Measurements from ENCODE around the gene NCEH1.

The NCEH1 gene

DNA sequence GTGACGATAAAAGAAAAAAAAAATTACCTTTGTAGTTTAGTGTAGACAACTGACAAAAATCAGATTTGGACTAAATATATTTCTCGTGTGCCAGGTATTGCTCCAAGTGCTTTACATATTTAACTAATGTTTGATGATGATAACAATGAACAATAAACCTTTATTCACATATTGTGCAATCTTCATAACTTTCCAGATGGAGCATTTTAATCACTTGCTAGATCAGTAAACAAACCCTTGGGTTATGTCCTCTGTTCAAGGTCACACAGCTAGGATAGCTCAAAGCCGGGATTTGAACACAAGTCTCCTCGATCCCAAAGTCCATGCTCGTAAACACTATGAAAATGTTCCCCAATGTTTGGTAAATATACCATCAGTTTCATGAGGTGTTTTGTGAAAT, 14.5 kb downstream of the NCEH1 start:
- ATAC-seq = no peak
- TF ChIP-seq, protein P1, sequence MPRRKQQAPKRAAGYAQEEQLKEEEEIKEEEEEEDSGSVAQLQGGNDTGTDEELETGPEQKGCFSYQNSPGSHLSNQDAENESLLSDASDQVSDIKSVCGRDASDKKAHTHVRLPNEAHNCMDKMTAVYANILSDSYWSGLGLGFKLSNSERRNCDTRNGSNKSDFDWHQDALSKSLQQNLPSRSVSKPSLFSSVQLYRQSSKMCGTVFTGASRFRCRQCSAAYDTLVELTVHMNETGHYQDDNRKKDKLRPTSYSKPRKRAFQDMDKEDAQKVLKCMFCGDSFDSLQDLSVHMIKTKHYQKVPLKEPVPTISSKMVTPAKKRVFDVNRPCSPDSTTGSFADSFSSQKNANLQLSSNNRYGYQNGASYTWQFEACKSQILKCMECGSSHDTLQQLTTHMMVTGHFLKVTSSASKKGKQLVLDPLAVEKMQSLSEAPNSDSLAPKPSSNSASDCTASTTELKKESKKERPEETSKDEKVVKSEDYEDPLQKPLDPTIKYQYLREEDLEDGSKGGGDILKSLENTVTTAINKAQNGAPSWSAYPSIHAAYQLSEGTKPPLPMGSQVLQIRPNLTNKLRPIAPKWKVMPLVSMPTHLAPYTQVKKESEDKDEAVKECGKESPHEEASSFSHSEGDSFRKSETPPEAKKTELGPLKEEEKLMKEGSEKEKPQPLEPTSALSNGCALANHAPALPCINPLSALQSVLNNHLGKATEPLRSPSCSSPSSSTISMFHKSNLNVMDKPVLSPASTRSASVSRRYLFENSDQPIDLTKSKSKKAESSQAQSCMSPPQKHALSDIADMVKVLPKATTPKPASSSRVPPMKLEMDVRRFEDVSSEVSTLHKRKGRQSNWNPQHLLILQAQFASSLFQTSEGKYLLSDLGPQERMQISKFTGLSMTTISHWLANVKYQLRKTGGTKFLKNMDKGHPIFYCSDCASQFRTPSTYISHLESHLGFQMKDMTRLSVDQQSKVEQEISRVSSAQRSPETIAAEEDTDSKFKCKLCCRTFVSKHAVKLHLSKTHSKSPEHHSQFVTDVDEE (CRISPR knock-in tag; IDR thresholded peaks at IDR 0.05) = no peak
- TF ChIP-seq CSRNP3 (CRISPR knock-in tag; IDR thresholded peaks at IDR 0.05) (no peak), ZFP30 (CRISPR knock-in tag; IDR thresholded peaks at IDR 0.05) (no peak), PPARA (CRISPR knock-in tag; IDR thresholded peaks at IDR 0.05; ENCODE audit: borderline replicate concordance) (no peak), ZC3H10 (CRISPR knock-in tag; IDR thresholded peaks at IDR 0.05) (no peak), RARB (CRISPR knock-in tag; IDR thresholded peaks at IDR 0.05) (no peak), ZFP3 (CRISPR knock-in tag; IDR thresholded peaks at IDR 0.05) (no peak), SNAI2 (CRISPR knock-in tag; IDR thresholded peaks at IDR 0.05) (no peak), TCF4 (CRISPR knock-in tag; IDR thresholded peaks at IDR 0.05; ENCODE audit: borderline replicate concordance) (no peak), ESRRG (CRISPR knock-in tag; IDR thresholded peaks at IDR 0.05) (no peak)

DNA sequence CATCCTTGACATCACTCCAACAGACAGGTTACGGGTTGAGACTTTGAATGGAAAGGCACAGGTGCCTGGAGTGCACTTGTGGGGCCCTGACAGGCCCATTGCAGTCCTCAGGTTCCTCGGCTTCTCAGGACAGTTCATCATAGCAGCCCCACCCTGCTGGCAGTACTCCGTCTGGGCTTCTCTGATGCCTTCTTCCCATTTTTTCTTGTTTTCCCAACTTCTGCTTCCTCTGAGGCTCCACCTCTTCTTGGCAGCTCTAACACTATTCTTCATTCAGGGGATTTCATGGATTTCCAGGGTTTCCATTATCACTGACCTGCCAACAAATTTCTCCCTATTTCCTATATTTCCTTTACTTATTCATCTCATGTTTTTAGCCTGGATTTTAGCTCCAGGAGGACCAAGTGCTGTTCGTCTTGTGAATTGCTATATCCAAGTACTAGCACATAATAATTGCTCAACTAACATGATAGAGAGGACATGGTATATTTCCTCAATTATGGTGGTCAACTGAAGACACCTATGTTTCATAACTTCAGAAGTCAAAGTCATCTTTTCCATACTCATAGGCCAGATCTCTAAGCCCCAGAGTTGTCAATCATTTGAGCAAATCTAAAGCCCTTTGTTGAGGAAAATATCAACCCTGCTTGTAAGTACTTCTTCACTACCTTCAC, 16.2 kb downstream of the NCEH1 start:
- no peak for TF ChIP-seq ZNF565 (CRISPR knock-in tag; conservative IDR thresholded peaks at IDR 0.05; ENCODE audit: low read depth)
- ATAC-seq = no peak

GRCh38 chr3:172692751-172693338, 18.0 kb downstream of the NCEH1 start:
- TF ChIP-seq CSDC2 (CRISPR knock-in tag; IDR thresholded peaks at IDR 0.05) = no peak
- no peak for TF ChIP-seq ZC3H10 (CRISPR knock-in tag; IDR thresholded peaks at IDR 0.05)
- TF ChIP-seq RARB (CRISPR knock-in tag; IDR thresholded peaks at IDR 0.05) = no peak
- no peak for TF ChIP-seq BACH2 (CRISPR knock-in tag; IDR thresholded peaks at IDR 0.05; ENCODE audit: borderline replicate concordance)
- no peak for TF ChIP-seq SNAI2 (CRISPR knock-in tag; IDR thresholded peaks at IDR 0.05)
- TF ChIP-seq ZNF70 (CRISPR knock-in tag; IDR thresholded peaks at IDR 0.05) = no peak
- TF ChIP-seq CSRNP3 (CRISPR knock-in tag; IDR thresholded peaks at IDR 0.05) = no peak
- no peak for TF ChIP-seq TOX (CRISPR knock-in tag; IDR thresholded peaks at IDR 0.05; ENCODE audit: borderline replicate concordance)
- TF ChIP-seq ISL1 (CRISPR knock-in tag; IDR thresholded peaks at IDR 0.05) = no peak
- TF ChIP-seq PPARA (CRISPR knock-in tag; IDR thresholded peaks at IDR 0.05; ENCODE audit: borderline replicate concordance) = no peak
- TF ChIP-seq, protein P2, sequence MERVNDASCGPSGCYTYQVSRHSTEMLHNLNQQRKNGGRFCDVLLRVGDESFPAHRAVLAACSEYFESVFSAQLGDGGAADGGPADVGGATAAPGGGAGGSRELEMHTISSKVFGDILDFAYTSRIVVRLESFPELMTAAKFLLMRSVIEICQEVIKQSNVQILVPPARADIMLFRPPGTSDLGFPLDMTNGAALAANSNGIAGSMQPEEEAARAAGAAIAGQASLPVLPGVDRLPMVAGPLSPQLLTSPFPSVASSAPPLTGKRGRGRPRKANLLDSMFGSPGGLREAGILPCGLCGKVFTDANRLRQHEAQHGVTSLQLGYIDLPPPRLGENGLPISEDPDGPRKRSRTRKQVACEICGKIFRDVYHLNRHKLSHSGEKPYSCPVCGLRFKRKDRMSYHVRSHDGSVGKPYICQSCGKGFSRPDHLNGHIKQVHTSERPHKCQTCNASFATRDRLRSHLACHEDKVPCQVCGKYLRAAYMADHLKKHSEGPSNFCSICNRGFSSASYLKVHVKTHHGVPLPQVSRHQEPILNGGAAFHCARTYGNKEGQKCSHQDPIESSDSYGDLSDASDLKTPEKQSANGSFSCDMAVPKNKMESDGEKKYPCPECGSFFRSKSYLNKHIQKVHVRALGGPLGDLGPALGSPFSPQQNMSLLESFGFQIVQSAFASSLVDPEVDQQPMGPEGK (CRISPR knock-in tag; IDR thresholded peaks at IDR 0.05; ENCODE audit: borderline replicate concordance) = no peak
- TF ChIP-seq OSR1 (CRISPR knock-in tag; IDR thresholded peaks at IDR 0.05) = no peak
- TF ChIP-seq ZFP30 (CRISPR knock-in tag; IDR thresholded peaks at IDR 0.05) = no peak
- no peak for TF ChIP-seq ESRRG (CRISPR knock-in tag; IDR thresholded peaks at IDR 0.05)
- TF ChIP-seq CREB5 (CRISPR knock-in tag; IDR thresholded peaks at IDR 0.05; ENCODE audit: low read depth) = no peak
- no peak for TF ChIP-seq ARNTL (CRISPR knock-in tag; IDR thresholded peaks at IDR 0.05; ENCODE audit: borderline replicate concordance, low read depth)
- TF ChIP-seq, protein P3, sequence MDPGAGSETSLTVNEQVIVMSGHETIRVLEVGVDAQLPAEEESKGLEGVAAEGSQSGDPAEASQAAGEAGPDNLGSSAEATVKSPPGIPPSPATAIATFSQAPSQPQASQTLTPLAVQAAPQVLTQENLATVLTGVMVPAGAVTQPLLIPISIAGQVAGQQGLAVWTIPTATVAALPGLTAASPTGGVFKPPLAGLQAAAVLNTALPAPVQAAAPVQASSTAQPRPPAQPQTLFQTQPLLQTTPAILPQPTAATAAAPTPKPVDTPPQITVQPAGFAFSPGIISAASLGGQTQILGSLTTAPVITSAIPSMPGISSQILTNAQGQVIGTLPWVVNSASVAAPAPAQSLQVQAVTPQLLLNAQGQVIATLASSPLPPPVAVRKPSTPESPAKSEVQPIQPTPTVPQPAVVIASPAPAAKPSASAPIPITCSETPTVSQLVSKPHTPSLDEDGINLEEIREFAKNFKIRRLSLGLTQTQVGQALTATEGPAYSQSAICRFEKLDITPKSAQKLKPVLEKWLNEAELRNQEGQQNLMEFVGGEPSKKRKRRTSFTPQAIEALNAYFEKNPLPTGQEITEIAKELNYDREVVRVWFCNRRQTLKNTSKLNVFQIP (CRISPR knock-in tag; IDR thresholded peaks at IDR 0.05; ENCODE audit: borderline replicate concordance, low read depth) = no peak
- no peak for TF ChIP-seq GLIS3 (CRISPR knock-in tag; IDR thresholded peaks at IDR 0.05)
- TF ChIP-seq, protein P1 (CRISPR knock-in tag; IDR thresholded peaks at IDR 0.05) = no peak
- no peak for TF ChIP-seq TCF4 (CRISPR knock-in tag; IDR thresholded peaks at IDR 0.05; ENCODE audit: borderline replicate concordance)

More at GRCh38 chr3:172692751-172693338, 18.0 kb downstream of the NCEH1 start:
- ATAC-seq = no peak

Measured in SK-N-SH treated with all-trans-retinoic acid at 6 μM for 48 hours (cell line).